ENCODE results near the gene NEU4. TPM values are rescaled to one million over a fixed set of nuclear protein-coding genes. Genes with fewer than 3 reads are reported as not detected.

Gene NEU4
- total RNA-seq, 1 donor from 2014 or later: not detected

DNA sequence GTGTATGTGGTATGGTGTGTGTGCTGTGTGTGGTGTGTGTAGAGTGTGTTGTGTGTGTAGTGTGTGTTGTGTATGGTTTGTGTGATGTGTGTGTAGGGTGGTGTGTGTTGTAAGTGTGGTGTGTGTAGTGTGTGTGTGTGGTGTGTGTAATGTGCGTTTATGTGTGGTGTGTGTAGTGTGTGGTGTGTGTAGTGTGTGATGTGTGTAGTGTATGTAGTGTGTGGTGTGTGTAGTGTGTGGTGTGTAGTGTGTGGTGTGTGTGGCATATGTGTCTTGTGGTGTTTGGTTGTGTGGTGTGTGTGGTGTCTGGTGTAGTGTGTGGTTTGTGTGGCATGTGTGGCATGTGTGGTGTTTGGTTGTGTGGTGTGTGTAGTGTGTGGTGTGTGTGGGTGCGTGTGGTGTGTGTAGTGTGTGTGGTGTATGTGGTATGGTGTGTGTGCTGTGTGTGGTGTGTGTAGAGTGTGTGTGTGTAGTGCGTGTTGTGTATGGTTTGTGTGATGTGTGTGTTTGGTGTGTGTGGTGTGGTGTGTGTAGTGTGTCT, 56.5 kb downstream of the NEU4 start:
- Histone ChIP-seq H3K27me3 (ENCODE audit: control insufficient read depth, insufficient read depth, low read length) (peaks cover 13% of the 10 kb centered on the region), H3K36me3 (ENCODE audit: control insufficient read depth, insufficient read depth, low read length) (no peaks in the 10 kb centered on the region), H3K4me3 (ENCODE audit: low read depth, low read length) (no peak overlapping the region)
- DNase-seq (ENCODE audit: low read depth) (no peak), FAIRE-seq (peak; percentile 100)
- TF ChIP-seq, protein P1, sequence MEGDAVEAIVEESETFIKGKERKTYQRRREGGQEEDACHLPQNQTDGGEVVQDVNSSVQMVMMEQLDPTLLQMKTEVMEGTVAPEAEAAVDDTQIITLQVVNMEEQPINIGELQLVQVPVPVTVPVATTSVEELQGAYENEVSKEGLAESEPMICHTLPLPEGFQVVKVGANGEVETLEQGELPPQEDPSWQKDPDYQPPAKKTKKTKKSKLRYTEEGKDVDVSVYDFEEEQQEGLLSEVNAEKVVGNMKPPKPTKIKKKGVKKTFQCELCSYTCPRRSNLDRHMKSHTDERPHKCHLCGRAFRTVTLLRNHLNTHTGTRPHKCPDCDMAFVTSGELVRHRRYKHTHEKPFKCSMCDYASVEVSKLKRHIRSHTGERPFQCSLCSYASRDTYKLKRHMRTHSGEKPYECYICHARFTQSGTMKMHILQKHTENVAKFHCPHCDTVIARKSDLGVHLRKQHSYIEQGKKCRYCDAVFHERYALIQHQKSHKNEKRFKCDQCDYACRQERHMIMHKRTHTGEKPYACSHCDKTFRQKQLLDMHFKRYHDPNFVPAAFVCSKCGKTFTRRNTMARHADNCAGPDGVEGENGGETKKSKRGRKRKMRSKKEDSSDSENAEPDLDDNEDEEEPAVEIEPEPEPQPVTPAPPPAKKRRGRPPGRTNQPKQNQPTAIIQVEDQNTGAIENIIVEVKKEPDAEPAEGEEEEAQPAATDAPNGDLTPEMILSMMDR (IDR thresholded peaks at IDR 0.05; ENCODE audit: insufficient read depth, low read length, severe bottlenecking): no peak

- TF ChIP-seq, protein P1 (IDR thresholded peaks at IDR 0.05; ENCODE audit: insufficient read depth, low read length, severe bottlenecking): no peak
- FAIRE-seq: no peak
- H3K36me3 ChIP-seq (ENCODE audit: control insufficient read depth, insufficient read depth, low read length): no peaks in the 10 kb centered on the region
- DNase-seq (ENCODE audit: low read depth): no peak
- no peak overlapping the region for H3K4me3 ChIP-seq (ENCODE audit: low read depth, low read length)
- H3K27me3 ChIP-seq (ENCODE audit: control insufficient read depth, insufficient read depth, low read length): peaks cover 13% of the 10 kb centered on the region
These were observed 57.2 kb downstream of the NEU4 start for GRCh38 chr2:241865957-241866789.

Other genes with a start within 250 kb of the NEU4 start
- gene THAP4, start 172.0 kb upstream of the NEU4 start, total RNA-seq: 50.2 and 54.8 TPM in 2 replicates
- gene ATG4B, start 171.5 kb upstream of the NEU4 start, total RNA-seq: 51.3 and 66.6 TPM in 2 replicates
- gene DTYMK, start 122.4 kb upstream of the NEU4 start, total RNA-seq: 10.6 and 21.1 TPM in 2 replicates
- gene ING5, start 107.2 kb upstream of the NEU4 start, total RNA-seq: 19.7 and 27.1 TPM in 2 replicates
- 10.3 and 12.7 TPM in 2 replicates for gene D2HGDH, start 74.6 kb upstream of the NEU4 start, total RNA-seq
- not detected in 2 replicates for gene GAL3ST2, start 32.4 kb upstream of the NEU4 start, total RNA-seq
- gene PDCD1, start 49.7 kb downstream of the NEU4 start, total RNA-seq: not detected in 2 replicates
- not detected in 2 replicates for gene RTP5, start 60.5 kb downstream of the NEU4 start, total RNA-seq

All from bronchial epithelial cell (primary cell).